Astrocyte (in vitro differentiated cells and primary cell): ENCODE measurements around the gene FAM209A. TPM values are rescaled to one million over a fixed set of nuclear protein-coding genes. Genes with fewer than 3 reads are reported as not detected.
"Not testable (repeated sequence)": the region's sequence is repeated elsewhere in the genome, so short reads cannot be mapped to it uniquely, and the experiment has no call there.

Source experiments
- DNase-seq: peaks from one replicate; pipeline ENCODE4 v3.0.0-alpha.2; 2010; ENCODE audit warnings: low read depth
- FAIRE-seq: peaks from 2 replicates; lab custom pipeline; 2011; peaks lifted over from hg19 to GRCh38; lab: Jason Lieb, UNC
- H2AFZ ChIP-seq: 2 replicates; pipeline ENCODE4 v1.6.0; 2012; ENCODE audit warnings: low read depth, low read length, inconsistent platforms
- H3K27ac ChIP-seq: 2 replicates; pipeline ENCODE4 v1.5.1; 2011; ENCODE audit warnings: low read depth, low read length, inconsistent platforms
- H3K27me3 ChIP-seq: 2 replicates; pipeline ENCODE4 v1.6.0; 2011; ENCODE audit warnings: low read length, inconsistent platforms; ENCODE audit not compliant: insufficient read depth
- H3K36me3 ChIP-seq: 2 replicates; pipeline ENCODE4 v1.5.1; 2011; ENCODE audit warnings: low read length, inconsistent platforms; ENCODE audit not compliant: insufficient read depth
- H3K4me1 ChIP-seq: 2 replicates; pipeline ENCODE4 v1.5.1; 2011; ENCODE audit warnings: low read length, inconsistent platforms; ENCODE audit not compliant: insufficient read depth
- H3K4me2 ChIP-seq: 2 replicates; pipeline ENCODE4 v1.6.0; 2012; ENCODE audit warnings: low read length, inconsistent platforms
- H3K4me3 ChIP-seq: 2 replicates; pipeline ENCODE4 v1.5.1; 2011; ENCODE audit warnings: low read depth, mild to moderate bottlenecking, low read length, inconsistent platforms; ENCODE audit not compliant: insufficient read depth
- H3K79me2 ChIP-seq: 2 replicates; pipeline ENCODE4 v1.6.0; 2012; ENCODE audit warnings: mild to moderate bottlenecking, low read length, inconsistent platforms; ENCODE audit not compliant: insufficient read depth
- H3K9ac ChIP-seq: 2 replicates; pipeline ENCODE4 v1.6.0; 2012; ENCODE audit warnings: mild to moderate bottlenecking, low read length, inconsistent platforms
- H3K9me3 ChIP-seq: 2 replicates; pipeline ENCODE4 v1.5.1; 2012; ENCODE audit warnings: low read depth, mild to moderate bottlenecking, low read length, inconsistent platforms; ENCODE audit not compliant: insufficient read depth
- H4K20me1 ChIP-seq: 2 replicates; pipeline ENCODE4 v1.6.0; 2012; ENCODE audit warnings: low read length, inconsistent platforms; ENCODE audit not compliant: insufficient read depth
- H3K27ac Mint-ChIP-seq: one replicate; pipeline ENCODE4 v1.8.0; 2021; ENCODE audit warnings: mild to moderate bottlenecking, mixed read lengths; ENCODE audit not compliant: unreplicated experiment
- H3K27me3 Mint-ChIP-seq: one replicate; pipeline ENCODE4 v1.8.0; 2021; ENCODE audit warnings: low read depth, mixed read lengths; ENCODE audit not compliant: unreplicated experiment
- H3K36me3 Mint-ChIP-seq: one replicate; pipeline ENCODE4 v1.8.0; 2021; ENCODE audit warnings: low read depth, mixed read lengths; ENCODE audit not compliant: unreplicated experiment
- H3K4me1 Mint-ChIP-seq: one replicate; pipeline ENCODE4 v1.8.0; 2021; ENCODE audit warnings: low read depth, mixed read lengths; ENCODE audit not compliant: unreplicated experiment
- H3K4me3 Mint-ChIP-seq: one replicate; pipeline ENCODE4 v1.8.0; 2021; ENCODE audit warnings: mild to moderate bottlenecking, moderate library complexity, mixed read lengths; ENCODE audit not compliant: unreplicated experiment
- H3K9me3 Mint-ChIP-seq: one replicate; pipeline ENCODE4 v1.8.0; 2021; ENCODE audit warnings: mild to moderate bottlenecking, mixed read lengths; ENCODE audit not compliant: unreplicated experiment
- CTCF ChIP-seq: IDR thresholded peaks from 2 replicates; pipeline ENCODE4 v1.5.1; 2011; ENCODE audit warnings: low read depth, mild to moderate bottlenecking, inconsistent platforms, low read length, moderate library complexity; ENCODE audit not compliant: insufficient read depth
- EZH2 ChIP-seq: IDR thresholded peaks from 2 replicates; pipeline ENCODE4 v1.6.1; 2012; ENCODE audit warnings: mild to moderate bottlenecking, low read length, inconsistent platforms; ENCODE audit not compliant: insufficient read depth
- total RNA-seq: library from RNA; stranded (reverse); gene quantifications from 2 replicates; pipeline ENCODE4 v1.2.1, GENCODE V29; 2021

The FAM209A gene
- total RNA-seq, 1 donor from 2014 or later, result 0.32 TPM

GRCh38 chr20:56519551-56519950, 5.0 kb upstream of the FAM209A start:
- H3K9ac ChIP-seq, result no peak overlapping the region
- no peak overlapping the region for H3K4me2 ChIP-seq
- no peak overlapping the region for H3K4me3 Mint-ChIP-seq
- peaks cover 4% of the 10 kb centered on the region for H4K20me1 ChIP-seq
- TF ChIP-seq EZH2, result no peak
- FAIRE-seq, result no peak
- peaks cover 5% of the 10 kb centered on the region for H3K9me3 ChIP-seq
- no peak overlapping the region for H3K4me3 ChIP-seq
- peaks cover 13% of the 10 kb centered on the region for H3K9me3 Mint-ChIP-seq
- peaks cover 24% of the 10 kb centered on the region for H3K36me3 ChIP-seq
- H3K27ac Mint-ChIP-seq, result no peak overlapping the region
- H2AFZ ChIP-seq, result no peak overlapping the region
- no peaks in the 10 kb centered on the region for H3K27me3 ChIP-seq
- H3K27ac ChIP-seq, result no peak overlapping the region
- peaks cover 2% of the 10 kb centered on the region for H3K27me3 Mint-ChIP-seq
- no peaks in the 10 kb centered on the region for H3K79me2 ChIP-seq
- peaks cover 35% of the 10 kb centered on the region for H3K36me3 Mint-ChIP-seq
- peaks cover 8% of the 10 kb centered on the region for H3K4me1 Mint-ChIP-seq
- no peaks in the 10 kb centered on the region for H3K4me1 ChIP-seq
- no peak for DNase-seq

- H3K4me1 ChIP-seq, result no peaks in the 10 kb centered on the region
- peaks cover 2% of the 10 kb centered on the region for H3K27me3 Mint-ChIP-seq
- no peaks in the 10 kb centered on the region for H3K79me2 ChIP-seq
- H3K9me3 ChIP-seq, result peaks cover 5% of the 10 kb centered on the region
- no peak overlapping the region for H3K4me2 ChIP-seq
- no peaks in the 10 kb centered on the region for H3K27me3 ChIP-seq
- H3K9me3 Mint-ChIP-seq, result peaks cover 13% of the 10 kb centered on the region
- no peak overlapping the region for H3K4me3 Mint-ChIP-seq
- H3K9ac ChIP-seq, result no peak overlapping the region
- no peak overlapping the region for H3K27ac ChIP-seq
- peaks cover 7% of the 10 kb centered on the region for H3K4me1 Mint-ChIP-seq
- TF ChIP-seq EZH2, result no peak
- TF ChIP-seq CTCF, result no peak
- H2AFZ ChIP-seq, result no peak overlapping the region
- no peak for FAIRE-seq
- H3K4me3 ChIP-seq, result no peak overlapping the region
- no peak for DNase-seq
- H4K20me1 ChIP-seq, result peaks cover 4% of the 10 kb centered on the region
- peaks cover 24% of the 10 kb centered on the region for H3K36me3 ChIP-seq
- no peak overlapping the region for H3K27ac Mint-ChIP-seq
- peaks cover 38% of the 10 kb centered on the region for H3K36me3 Mint-ChIP-seq
Observed at GRCh38 chr20:56520180-56520579, 4.4 kb upstream of the FAM209A start.

- H3K27me3 ChIP-seq, H4K20me1 ChIP-seq, H3K9ac ChIP-seq, H3K9me3 ChIP-seq, DNase-seq, H3K79me2 ChIP-seq, FAIRE-seq, H3K27ac Mint-ChIP-seq, H3K4me3 Mint-ChIP-seq, H3K4me3 ChIP-seq, H3K27ac ChIP-seq, H3K4me1 Mint-ChIP-seq, H3K27me3 Mint-ChIP-seq, H3K4me1 ChIP-seq, H3K4me2 ChIP-seq, H2AFZ ChIP-seq: not testable (repeated sequence)
- peaks cover 13% of the 10 kb centered on the region for H3K9me3 Mint-ChIP-seq
- H3K36me3 ChIP-seq, result peaks cover 24% of the 10 kb centered on the region
- H3K36me3 Mint-ChIP-seq, result peaks cover 38% of the 10 kb centered on the region
Observed at GRCh38 chr20:56520746-56521354, 3.7 kb upstream of the FAM209A start.
